RWPE2 (cell line): ENCODE data around the gene ADAM23.

Experiments
- ATAC-seq: fragments of 200-7000 bp; cut with Tn5 transposase; 3 replicates; pipeline ENCODE4 v1.9.1; 2021; ENCODE audit warnings: low read depth
- DNase-seq: peaks from one replicate; pipeline ENCODE4 v3.0.0-alpha.2; 2020; ENCODE audit warnings: low spot score
- H3K27ac ChIP-seq: fragments of 450-650 bp; 2 replicates; pipeline ENCODE4 v1.5.1; 2017; ENCODE audit warnings: mild to moderate bottlenecking; ENCODE audit not compliant: poor library complexity, severe bottlenecking
- H3K27me3 ChIP-seq: fragments of 250-450 bp; sonication (Bioruptor Pico); 2 replicates; pipeline ENCODE4 v1.5.1; 2021; ENCODE audit warnings: mild to moderate bottlenecking, moderate library complexity; ENCODE audit not compliant: insufficient read depth, poor library complexity, severe bottlenecking
- H3K36me3 ChIP-seq: fragments of 250-450 bp; sonication (Bioruptor Pico); 2 replicates; pipeline ENCODE4 v1.5.1; 2020; ENCODE audit warnings: low read depth, mild to moderate bottlenecking, moderate library complexity
- H3K4me1 ChIP-seq: fragments of 250-450 bp; sonication (Bioruptor Pico); 2 replicates; pipeline ENCODE4 v1.5.1; 2021; ENCODE audit warnings: mild to moderate bottlenecking, moderate library complexity; ENCODE audit not compliant: insufficient read depth, poor library complexity, severe bottlenecking
- H3K4me3 ChIP-seq: fragments of 250-450 bp; sonication (Bioruptor Pico); 2 replicates; pipeline ENCODE4 v1.5.1; 2021; ENCODE audit warnings: mild to moderate bottlenecking, moderate library complexity; ENCODE audit not compliant: severe bottlenecking
- H3K9me3 ChIP-seq: fragments of 250-450 bp; sonication (Bioruptor Pico); 2 replicates; pipeline ENCODE4 v1.5.1; 2021; ENCODE audit warnings: mild to moderate bottlenecking, moderate library complexity; ENCODE audit not compliant: severe bottlenecking
- CTCF ChIP-seq: fragments of 450-650 bp; IDR thresholded peaks from one replicate; pipeline ENCODE4 v1.5.1; 2017; ENCODE audit warnings: mild to moderate bottlenecking, moderate library complexity; ENCODE audit not compliant: poor library complexity, severe bottlenecking

Gene ADAM23

GRCh38 chr2:206480161-206480560, 36.8 kb downstream of the ADAM23 start:
- Histone ChIP-seq H3K36me3 (no peaks in the 10 kb centered on the region), H3K27me3 (no peaks in the 10 kb centered on the region), H3K4me3 (no peak overlapping the region), H3K27ac (no peak overlapping the region), H3K9me3 (no peaks in the 10 kb centered on the region), H3K4me1 (no peaks in the 10 kb centered on the region)
- TF ChIP-seq CTCF, result no peak
- DNase-seq (no peak), ATAC-seq (no peak; the same call in 2 of the 3 replicates)

GRCh38 chr2:206480620-206481019, 37.3 kb downstream of the ADAM23 start:
- Histone ChIP-seq H3K4me3 (no peak overlapping the region), H3K36me3 (no peaks in the 10 kb centered on the region), H3K9me3 (no peaks in the 10 kb centered on the region), H3K4me1 (no peaks in the 10 kb centered on the region), H3K27me3 (no peaks in the 10 kb centered on the region), H3K27ac (no peak overlapping the region)
- no peak for ATAC-seq
- DNase-seq, result no peak
- TF ChIP-seq CTCF, result no peak

- no peaks in the 10 kb centered on the region for H3K36me3 ChIP-seq
- DNase-seq (no peak), ATAC-seq (no peak)
- no peaks in the 10 kb centered on the region for H3K4me1 ChIP-seq
- TF ChIP-seq CTCF, result no peak
- no peaks in the 10 kb centered on the region for H3K9me3 ChIP-seq
- H3K4me3 ChIP-seq, result no peak overlapping the region
- no peaks in the 10 kb centered on the region for H3K27me3 ChIP-seq
- H3K27ac ChIP-seq, result no peak overlapping the region
Observed at GRCh38 chr2:206481056-206481455, 37.7 kb downstream of the ADAM23 start.

- no peak for DNase-seq
- ATAC-seq, result no peak
Observed at GRCh38 chr2:206482123-206482522, 38.8 kb downstream of the ADAM23 start.

More at GRCh38 chr2:206482123-206482522, 38.8 kb downstream of the ADAM23 start:
- Histone ChIP-seq H3K9me3 (no peaks in the 10 kb centered on the region), H3K4me1 (no peaks in the 10 kb centered on the region), H3K27me3 (no peaks in the 10 kb centered on the region), H3K36me3 (no peaks in the 10 kb centered on the region), H3K27ac (no peak overlapping the region), H3K4me3 (no peak overlapping the region)
- no peak for TF ChIP-seq CTCF
